ENCODE results near the gene BCS1L.

The BCS1L gene

GRCh38 chr2:218710687-218711549, 51.4 kb downstream of the BCS1L start, which contains the start of gene TTLL4:
TTLL4 (plus strand) TSS chr2:218710835; CDS start chr2:218737677, 26,842 bp downstream.
- TF ChIP-seq, protein P1, sequence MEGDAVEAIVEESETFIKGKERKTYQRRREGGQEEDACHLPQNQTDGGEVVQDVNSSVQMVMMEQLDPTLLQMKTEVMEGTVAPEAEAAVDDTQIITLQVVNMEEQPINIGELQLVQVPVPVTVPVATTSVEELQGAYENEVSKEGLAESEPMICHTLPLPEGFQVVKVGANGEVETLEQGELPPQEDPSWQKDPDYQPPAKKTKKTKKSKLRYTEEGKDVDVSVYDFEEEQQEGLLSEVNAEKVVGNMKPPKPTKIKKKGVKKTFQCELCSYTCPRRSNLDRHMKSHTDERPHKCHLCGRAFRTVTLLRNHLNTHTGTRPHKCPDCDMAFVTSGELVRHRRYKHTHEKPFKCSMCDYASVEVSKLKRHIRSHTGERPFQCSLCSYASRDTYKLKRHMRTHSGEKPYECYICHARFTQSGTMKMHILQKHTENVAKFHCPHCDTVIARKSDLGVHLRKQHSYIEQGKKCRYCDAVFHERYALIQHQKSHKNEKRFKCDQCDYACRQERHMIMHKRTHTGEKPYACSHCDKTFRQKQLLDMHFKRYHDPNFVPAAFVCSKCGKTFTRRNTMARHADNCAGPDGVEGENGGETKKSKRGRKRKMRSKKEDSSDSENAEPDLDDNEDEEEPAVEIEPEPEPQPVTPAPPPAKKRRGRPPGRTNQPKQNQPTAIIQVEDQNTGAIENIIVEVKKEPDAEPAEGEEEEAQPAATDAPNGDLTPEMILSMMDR (IDR thresholded peaks at IDR 0.05; ENCODE audit: low read depth, low read length, missing control alignments) = peak; percentile 72
- peak; percentile 95 for DNase-seq
- no peaks in the 10 kb centered on the region for H3K27me3 ChIP-seq (replicated peaks)
- in situ Hi-C loops (cut with HindIII; ENCODE audit: low pct_ligation_motif_present, low sequenced_read_pairs) = no loop called here
- H3K4me3 ChIP-seq (ENCODE audit: low read depth, low read length) = peak within 1 kb of the TSS; percentile 92
- H3K27ac ChIP-seq = peak within 1 kb of the TSS; percentile 78
- no peaks in the 10 kb centered on the region for H3K36me3 ChIP-seq (replicated peaks)

DNA sequence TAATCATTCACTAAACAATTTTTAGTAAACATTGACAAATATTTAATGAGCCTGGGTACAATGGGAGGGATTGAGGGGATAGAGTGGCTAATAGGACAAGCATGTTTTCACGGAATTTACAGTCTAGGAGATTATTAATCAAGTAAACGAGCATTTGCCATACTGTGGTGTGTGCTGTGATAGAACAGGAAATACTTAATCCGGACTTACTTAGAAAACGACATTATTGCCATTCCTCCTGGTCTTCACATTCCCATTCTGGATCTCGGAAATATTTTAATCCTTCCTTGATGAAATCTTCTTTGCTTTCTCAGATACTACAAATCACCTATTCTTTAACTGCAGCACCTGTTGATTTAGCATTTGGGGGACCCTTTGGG, 52.1 kb downstream of the BCS1L start:
- no peaks in the 10 kb centered on the region for H3K27me3 ChIP-seq (replicated peaks)
- TF ChIP-seq, protein P1 (IDR thresholded peaks at IDR 0.05; ENCODE audit: low read depth, low read length, missing control alignments) = no peak
- no peaks in the 10 kb centered on the region for H3K36me3 ChIP-seq (replicated peaks)
- peak overlapping the region; percentile 92 for H3K4me3 ChIP-seq (ENCODE audit: low read depth, low read length)
- DNase-seq = no peak
- H3K27ac ChIP-seq = peak overlapping the region; percentile 78
- in situ Hi-C loops (cut with HindIII; ENCODE audit: low pct_ligation_motif_present, low sequenced_read_pairs) = no loop called here
